Naive thymus-derived CD4-positive, alpha-beta T cell (primary cell): ENCODE data around the gene CNTRL. TPM values are rescaled to one million over a fixed set of nuclear protein-coding genes. Genes with fewer than 3 reads are reported as not detected.
A peak's percentile ranks its signal among the peaks of the same experiment; 100 is the strongest.
"Not testable (repeated sequence)": the region's sequence is repeated elsewhere in the genome, so short reads cannot be mapped to it uniquely, and the experiment has no call there.

Source experiments
- ATAC-seq: fragments of 150-1000 bp; cut with Tn5 transposase; 2 replicates; pipeline ENCODE4 v1.10.0; 2021; ENCODE audit warnings: mild to moderate bottlenecking, moderate library complexity
- CTCF ChIA-PET: fragments of 350-600 bp; sonication (Branson Sonifier 250); formaldehyde crosslinking; loops from one replicate; lab custom pipeline; 2021; ENCODE audit warnings: antibody characterized with exemption; lab: Charles Lee
- POLR2A ChIA-PET: fragments of 350-600 bp; sonication (Branson Sonifier 250); formaldehyde crosslinking; loops from one replicate; lab custom pipeline; 2021; ENCODE audit warnings: antibody characterized with exemption, inconsistent platforms; lab: Charles Lee
- DNase-seq, 9 donors: peaks; one replicate each; pipeline versions ENCODE4 v3.0.0 to v3.0.0-alpha.2; 2020 to 2022; ENCODE audit warnings: mixed read lengths in 1 of 9
- H3K27ac ChIP-seq: one replicate; pipeline ENCODE4 v1.7.0; 2013; ENCODE audit warnings: mild to moderate bottlenecking, low read depth, low read length, moderate library complexity
- H3K27me3 ChIP-seq, 2 donors: one replicate each; pipeline ENCODE4 v1.7.0; 2013; ENCODE audit warnings: low read length in 2 of 2, mild to moderate bottlenecking in 2 of 2, moderate library complexity in 2 of 2; ENCODE audit not compliant: control insufficient read depth in 2 of 2, insufficient read depth in 2 of 2
- H3K36me3 ChIP-seq, 3 experiments: 1 replicate in 2 of 3; 2 replicates in 1 of 3; pipeline ENCODE4 v1.7.0; 2013; ENCODE audit warnings: low read length in 3 of 3, mild to moderate bottlenecking in 3 of 3, moderate library complexity in 1 of 3; ENCODE audit not compliant: insufficient read depth in 3 of 3, control insufficient read depth in 2 of 3
- H3K4me1 ChIP-seq, 2 donors: one replicate each; pipeline ENCODE4 v1.7.0; 2013; ENCODE audit warnings: low read length in 2 of 2, mild to moderate bottlenecking in 2 of 2, moderate library complexity in 1 of 2; ENCODE audit not compliant: control insufficient read depth in 2 of 2, insufficient read depth in 2 of 2
- H3K4me3 ChIP-seq: 2 replicates; pipeline ENCODE4 v1.7.0; 2013; ENCODE audit warnings: mild to moderate bottlenecking, low read length
- H3K9me3 ChIP-seq, 3 experiments: 1 replicate in 2 of 3; 2 replicates in 1 of 3; pipeline ENCODE4 v1.7.0; 2013; ENCODE audit warnings: low read length in 3 of 3; ENCODE audit not compliant: control insufficient read depth in 2 of 3
- H3K27ac Mint-ChIP-seq, 9 donors: one replicate each; pipeline ENCODE4 v1.8.0; 2020 to 2022; ENCODE audit warnings: mixed read lengths in 9 of 9, mild to moderate bottlenecking in 8 of 9, moderate library complexity in 5 of 9, inconsistent platforms in 2 of 9
- H3K27me3 Mint-ChIP-seq, 5 donors: one replicate each; pipeline ENCODE4 v1.8.0; 2021 to 2022; ENCODE audit warnings: mixed read lengths in 5 of 5, mild to moderate bottlenecking in 1 of 5
- H3K36me3 Mint-ChIP-seq, 5 donors: one replicate each; pipeline ENCODE4 v1.8.0; 2020 to 2022; ENCODE audit warnings: mixed read lengths in 5 of 5, mild to moderate bottlenecking in 3 of 5, inconsistent platforms in 1 of 5
- H3K4me1 Mint-ChIP-seq, 7 donors: one replicate each; pipeline ENCODE4 v1.8.0; 2020 to 2022; ENCODE audit warnings: mixed read lengths in 7 of 7, mild to moderate bottlenecking in 3 of 7, inconsistent platforms in 1 of 7
- H3K4me3 Mint-ChIP-seq, 10 donors: one replicate each; pipeline ENCODE4 v1.8.0; 2020 to 2022; ENCODE audit warnings: mild to moderate bottlenecking in 10 of 10, mixed read lengths in 10 of 10, moderate library complexity in 6 of 10, inconsistent platforms in 2 of 10
- H3K9me3 Mint-ChIP-seq, 11 donors: one replicate each; pipeline ENCODE4 v1.8.0; 2020 to 2022; ENCODE audit warnings: mixed read lengths in 11 of 11, mild to moderate bottlenecking in 4 of 11, inconsistent platforms in 1 of 11, moderate library complexity in 1 of 11
- intact Hi-C, 2 donors: fragments of 100-400 bp; cut with micrococcal nuclease; formaldehyde crosslinking; loops; one replicate each; pipeline ENCODE4 v1.15.1; 2023
- polyA plus RNA-seq, 2 donors: library from polyadenylated mRNA; unstranded; fragments of 300-500 nt; fragmentation: Illumina TruSeq; gene quantifications; one replicate each; pipeline ENCODE4 v1.2.3, GENCODE V29; 2021
- total RNA-seq, 6 experiments: library from RNA in 5 of 6; stranded (reverse) in 5 of 6; gene quantifications; 1 replicate in 5 of 6; 2 replicates in 1 of 6; pipeline ENCODE4 v1.2.3 and lab custom pipeline; 2021 to 2026

The CNTRL gene
- total RNA-seq (100 to 1,000 TPM in 2 of 5 experiments, 10 to 100 TPM in 3; 74.5 to 131 (median 88.6) TPM), polyA plus RNA-seq (10 to 100 TPM; 14.4 to 26.3 TPM), total RNA-seq (lab: John Stamatoyannopoulos, UW) (418 reads per million, percentile 97 among the genes with 10 or more reads in this experiment)

GRCh38 chr9:121074370-121075250 is at the start of gene CNTRL:
Gene CNTRL, plus strand, starts transcription at chr9:121074955. Its CDS starts 13,372 bp downstream, at chr9:121088327.
- DNase-seq: peak; percentile 63 to 92 (median 81)
- CTCF ChIA-PET: interaction anchor here (0.7 to 3.8 kb wide), 2 partner anchors 78 to 319 kb away, joined by 6 to 13 read pairs; no protein-coding TSS in a partner anchor
- H3K4me3 ChIP-seq: peak within 1 kb of the TSS; percentile 90
- H3K4me1 Mint-ChIP-seq: peaks cover 27 to 65% (median 50%) of the 10 kb centered on the region in 7 donors
- no peaks in the 10 kb centered on the region for H3K27me3 ChIP-seq
- intact Hi-C loops: loop anchor here (1.0 to 5.0 kb wide), 16 partner anchors 47 to 494 kb away; partner anchors contain the start of genes CDK5RAP2 (in 2 of the 2), FBXW2 (in 2 of the 2), MEGF9 (in 2 of the 2) and TRAF1 (in 2 of the 2)
- peak; percentile 90 for ATAC-seq
- H3K9me3 Mint-ChIP-seq: no peaks in the 10 kb centered on the region
- H3K36me3 Mint-ChIP-seq: peaks cover 0 to 3% (median 0%) of the 10 kb centered on the region in 5 donors
- POLR2A ChIA-PET: interaction anchor here (0.8 to 1.0 kb wide), 6 partner anchors 12 to 281 kb away, joined by 3 to 5 read pairs (median 3); partner anchors contain the start of genes FBXW2 and RAB14
- H3K9me3 ChIP-seq: no peaks in the 10 kb centered on the region
- no peaks in the 10 kb centered on the region for H3K27me3 Mint-ChIP-seq
- peaks cover 22 to 24% of the 10 kb centered on the region in 2 donors for H3K4me1 ChIP-seq
- peak within 1 kb of the TSS; percentile 80 to 99 (median 93) for H3K27ac Mint-ChIP-seq
- H3K36me3 ChIP-seq: peaks cover 0 to 5% (median 0%) of the 10 kb centered on the region in 3 experiments
- H3K4me3 Mint-ChIP-seq: peak within 1 kb of the TSS; percentile 87 to 100 (median 99)
- H3K27ac ChIP-seq: peak within 1 kb of the TSS; percentile 92

- Mint-ChIP-seq H3K27ac (no peak overlapping the region), H3K4me1 (peaks cover 0 to 2% (median 0%) of the 10 kb centered on the region in 7 donors), H3K9me3 (peaks cover 0 to 2% (median 0%) of the 10 kb centered on the region in 11 donors), H3K27me3 (peaks cover 0 to 11% (median 0%) of the 10 kb centered on the region in 5 donors), H3K4me3 (no peak overlapping the region), H3K36me3 (peaks cover 0 to 9% (median 4%) of the 10 kb centered on the region in 5 donors)
- POLR2A ChIA-PET: no interaction called here
- no peak for ATAC-seq
- Histone ChIP-seq H3K27ac (no peak overlapping the region), H3K27me3 (no peaks in the 10 kb centered on the region), H3K4me3 (no peak overlapping the region), H3K4me1 (no peaks in the 10 kb centered on the region), H3K36me3 (no peaks in the 10 kb centered on the region), H3K9me3 (no peaks in the 10 kb centered on the region)
- CTCF ChIA-PET: no interaction called here
- no peak for DNase-seq
- intact Hi-C loops: no loop called here
These were observed 48.5 kb upstream of the CNTRL start for GRCh38 chr9:121026260-121026691.

- Mint-ChIP-seq H3K9me3 (peaks cover 0 to 2% (median 0%) of the 10 kb centered on the region in 11 donors), H3K4me1 (peaks cover 0 to 2% (median 0%) of the 10 kb centered on the region in 7 donors), H3K36me3 (peaks cover 0 to 9% (median 4%) of the 10 kb centered on the region in 5 donors), H3K27me3 (peaks cover 0 to 11% (median 0%) of the 10 kb centered on the region in 5 donors), H3K27ac (no peak overlapping the region), H3K4me3 (no peak overlapping the region)
- POLR2A ChIA-PET: no interaction called here
- CTCF ChIA-PET: no interaction called here
- no peak overlapping the region for H3K4me3 ChIP-seq
- intact Hi-C loops: no loop called here
- no peak for ATAC-seq
- H3K27ac ChIP-seq: no peak overlapping the region
- H3K36me3 ChIP-seq: no peaks in the 10 kb centered on the region
- no peaks in the 10 kb centered on the region for H3K4me1 ChIP-seq
- no peaks in the 10 kb centered on the region for H3K27me3 ChIP-seq
- no peak for DNase-seq
- no peaks in the 10 kb centered on the region for H3K9me3 ChIP-seq
These were observed 48.0 kb upstream of the CNTRL start for GRCh38 chr9:121026768-121027167.

GRCh38 chr9:121028285-121028684 is 46.5 kb upstream of the CNTRL start:
- CTCF ChIA-PET, H3K27ac Mint-ChIP-seq, intact Hi-C loops, H3K36me3 ChIP-seq, H3K36me3 Mint-ChIP-seq, H3K27me3 ChIP-seq, H3K4me3 Mint-ChIP-seq, H3K4me1 Mint-ChIP-seq, H3K9me3 ChIP-seq, ATAC-seq, POLR2A ChIA-PET, DNase-seq, H3K4me3 ChIP-seq, H3K9me3 Mint-ChIP-seq, H3K4me1 ChIP-seq, H3K27ac ChIP-seq: not testable (repeated sequence)
- H3K27me3 Mint-ChIP-seq: peaks cover 0 to 11% (median 0%) of the 10 kb centered on the region in 5 donors

- H3K4me1 Mint-ChIP-seq: no peaks in the 10 kb centered on the region
- H3K9me3 ChIP-seq: no peaks in the 10 kb centered on the region
- no peaks in the 10 kb centered on the region for H3K4me1 ChIP-seq
- CTCF ChIA-PET: interaction anchor here (1.1 kb wide), 1 partner anchor 94 kb away, joined by 3 read pairs; no protein-coding TSS in a partner anchor
- H3K4me3 ChIP-seq: no peak overlapping the region
- H3K27me3 Mint-ChIP-seq: peaks cover 0 to 12% (median 0%) of the 10 kb centered on the region in 5 donors
- POLR2A ChIA-PET: no interaction called here
- ATAC-seq (no peak), DNase-seq (no peak)
- intact Hi-C loops: no loop called here
- no peak overlapping the region for H3K27ac Mint-ChIP-seq
- no peaks in the 10 kb centered on the region for H3K36me3 ChIP-seq
- H3K27ac ChIP-seq: no peak overlapping the region
- peaks cover 0 to 9% (median 4%) of the 10 kb centered on the region in 5 donors for H3K36me3 Mint-ChIP-seq
- peaks cover 0 to 2% (median 0%) of the 10 kb centered on the region in 11 donors for H3K9me3 Mint-ChIP-seq
- H3K27me3 ChIP-seq: no peaks in the 10 kb centered on the region
- no peak overlapping the region for H3K4me3 Mint-ChIP-seq
These were observed 45.3 kb upstream of the CNTRL start for GRCh38 chr9:121029469-121029868.

- Histone ChIP-seq H3K27ac (no peak overlapping the region), H3K27me3 (no peaks in the 10 kb centered on the region), H3K36me3 (no peaks in the 10 kb centered on the region), H3K4me1 (no peaks in the 10 kb centered on the region), H3K4me3 (no peak overlapping the region), H3K9me3 (no peaks in the 10 kb centered on the region)
- H3K36me3 Mint-ChIP-seq: peaks cover 0 to 8% (median 6%) of the 10 kb centered on the region in 5 donors
- peaks cover 0 to 5% (median 2%) of the 10 kb centered on the region in 11 donors for H3K9me3 Mint-ChIP-seq
- H3K27me3 Mint-ChIP-seq: peaks cover 0 to 10% (median 0%) of the 10 kb centered on the region in 5 donors
- H3K27ac Mint-ChIP-seq: no peak overlapping the region
- ATAC-seq: no peak
- ChIA-PET CTCF (no interaction called here), POLR2A (interaction anchor here (0.6 kb wide), 1 partner anchor 68 kb away, joined by 3 read pairs; no protein-coding TSS in a partner anchor)
- no peaks in the 10 kb centered on the region for H3K4me1 Mint-ChIP-seq
- no peak overlapping the region for H3K4me3 Mint-ChIP-seq
- intact Hi-C loops: loop anchor here in 1 of 2 donors (5.0 kb wide), 1 partner anchor 37 kb away; no protein-coding TSS in a partner anchor
- DNase-seq: no peak
These were observed 40.2 kb upstream of the CNTRL start for GRCh38 chr9:121034529-121034928.
